22Rv1 (cell line): ENCODE results near the gene CTDSPL.
"Not testable (repeated sequence)": the region's sequence is repeated elsewhere in the genome, so short reads cannot be mapped to it uniquely, and the experiment has no call there.

ENCODE experiments used
- H3K27ac ChIP-seq: fragments of 450-650 bp; 2 replicates; pipeline ENCODE4 v1.5.1; 2017
- ZFX ChIP-seq: fragments of 450-650 bp; IDR thresholded peaks from 2 replicates; pipeline ENCODE4 v1.6.1; 2017; ENCODE audit warnings: antibody characterized with exemption, borderline replicate concordance
- TF ChIP-seq, protein P1 (sequence below): fragments of 450-650 bp; IDR thresholded peaks from 2 replicates; pipeline ENCODE4 v1.5.1; 2017; ENCODE audit warnings: mild to moderate bottlenecking

CTDSPL gene

DNA sequence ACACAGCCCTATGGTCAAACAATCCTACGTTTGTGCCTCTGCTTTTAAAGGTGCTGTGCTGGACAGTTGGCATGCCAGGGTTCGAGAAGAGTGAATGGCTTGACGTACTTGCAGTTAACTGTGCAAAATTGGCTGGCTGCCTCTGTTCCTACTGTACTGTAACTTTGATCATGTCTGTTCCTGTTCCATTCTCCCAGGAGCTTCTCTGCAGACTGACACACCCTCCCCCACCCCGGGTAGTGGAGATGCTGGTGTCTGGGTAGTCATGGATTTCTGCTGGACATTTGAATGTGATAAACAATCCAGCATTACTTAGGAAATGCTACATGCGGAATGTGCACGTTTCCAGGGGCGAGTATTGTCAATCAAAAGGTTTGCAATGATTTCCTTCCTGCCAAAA is 122.4 kb downstream of the CTDSPL start:
- TF ChIP-seq, protein P1, sequence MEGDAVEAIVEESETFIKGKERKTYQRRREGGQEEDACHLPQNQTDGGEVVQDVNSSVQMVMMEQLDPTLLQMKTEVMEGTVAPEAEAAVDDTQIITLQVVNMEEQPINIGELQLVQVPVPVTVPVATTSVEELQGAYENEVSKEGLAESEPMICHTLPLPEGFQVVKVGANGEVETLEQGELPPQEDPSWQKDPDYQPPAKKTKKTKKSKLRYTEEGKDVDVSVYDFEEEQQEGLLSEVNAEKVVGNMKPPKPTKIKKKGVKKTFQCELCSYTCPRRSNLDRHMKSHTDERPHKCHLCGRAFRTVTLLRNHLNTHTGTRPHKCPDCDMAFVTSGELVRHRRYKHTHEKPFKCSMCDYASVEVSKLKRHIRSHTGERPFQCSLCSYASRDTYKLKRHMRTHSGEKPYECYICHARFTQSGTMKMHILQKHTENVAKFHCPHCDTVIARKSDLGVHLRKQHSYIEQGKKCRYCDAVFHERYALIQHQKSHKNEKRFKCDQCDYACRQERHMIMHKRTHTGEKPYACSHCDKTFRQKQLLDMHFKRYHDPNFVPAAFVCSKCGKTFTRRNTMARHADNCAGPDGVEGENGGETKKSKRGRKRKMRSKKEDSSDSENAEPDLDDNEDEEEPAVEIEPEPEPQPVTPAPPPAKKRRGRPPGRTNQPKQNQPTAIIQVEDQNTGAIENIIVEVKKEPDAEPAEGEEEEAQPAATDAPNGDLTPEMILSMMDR: no peak
- no peak for TF ChIP-seq ZFX

DNA sequence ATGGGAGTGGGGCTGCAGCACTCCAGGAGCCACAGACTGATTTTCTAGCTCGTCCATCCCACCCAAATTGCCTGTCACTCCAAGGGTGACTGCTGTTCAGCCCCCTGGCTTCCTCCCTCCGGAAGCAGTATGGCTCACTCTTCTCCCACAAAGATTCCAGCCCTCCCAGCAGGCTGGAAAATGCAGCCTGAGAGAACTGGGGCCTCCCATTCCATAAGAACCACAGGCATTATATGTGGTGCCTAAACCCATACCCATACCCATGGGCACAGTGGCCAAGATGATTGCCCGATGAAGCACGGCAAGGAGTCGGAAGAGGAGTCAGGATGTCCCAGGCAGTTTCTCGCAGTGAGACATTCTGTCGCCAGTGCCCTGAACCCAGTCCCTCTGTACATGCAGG is 122.9 kb downstream of the CTDSPL start:
- TF ChIP-seq, protein P1: no peak
- no peak for TF ChIP-seq ZFX
- H3K27ac ChIP-seq: peak overlapping the region; percentile 63

More for the DNA sequence above, 122.4 kb downstream of the CTDSPL start:
- peak overlapping the region; percentile 63; the same call in 1 of the 2 replicates for H3K27ac ChIP-seq

DNA sequence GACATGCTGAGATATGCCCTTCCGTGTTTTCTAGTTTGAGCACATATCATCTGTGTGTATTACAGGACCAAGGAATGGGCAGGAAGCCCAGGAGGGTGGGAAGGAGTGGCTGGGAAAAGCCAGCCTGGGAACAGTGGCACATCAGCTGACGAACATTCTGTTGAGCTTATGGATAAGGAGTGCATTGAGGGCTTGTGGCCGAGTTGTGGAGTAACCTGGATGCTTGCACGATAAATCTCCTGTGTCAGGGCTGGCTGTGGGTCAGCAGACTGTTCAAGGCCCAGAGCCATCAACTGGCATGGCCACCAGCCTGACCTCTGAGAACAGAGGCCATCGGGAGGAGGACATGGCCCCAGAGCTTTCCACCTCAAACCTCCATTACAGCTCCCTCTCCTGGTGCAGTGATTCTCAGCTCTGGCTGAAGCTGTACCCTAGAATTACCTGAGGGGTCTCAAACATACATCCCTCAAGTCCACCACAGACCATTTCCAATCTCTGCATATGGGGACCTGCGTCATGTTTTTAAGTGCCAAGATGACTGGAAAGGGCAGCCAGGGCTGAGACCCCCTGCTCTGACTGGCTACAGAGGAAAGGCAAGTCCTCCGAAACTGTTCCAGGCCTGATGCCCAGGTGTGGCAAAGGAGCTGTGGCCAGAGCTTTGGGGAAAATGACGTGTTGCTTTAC is 124.1 kb downstream of the CTDSPL start:
- TF ChIP-seq ZFX: no peak
- TF ChIP-seq, protein P1: 0 out of 2 replicates have a peak, but pooled peaks have one; percentile 14

DNA sequence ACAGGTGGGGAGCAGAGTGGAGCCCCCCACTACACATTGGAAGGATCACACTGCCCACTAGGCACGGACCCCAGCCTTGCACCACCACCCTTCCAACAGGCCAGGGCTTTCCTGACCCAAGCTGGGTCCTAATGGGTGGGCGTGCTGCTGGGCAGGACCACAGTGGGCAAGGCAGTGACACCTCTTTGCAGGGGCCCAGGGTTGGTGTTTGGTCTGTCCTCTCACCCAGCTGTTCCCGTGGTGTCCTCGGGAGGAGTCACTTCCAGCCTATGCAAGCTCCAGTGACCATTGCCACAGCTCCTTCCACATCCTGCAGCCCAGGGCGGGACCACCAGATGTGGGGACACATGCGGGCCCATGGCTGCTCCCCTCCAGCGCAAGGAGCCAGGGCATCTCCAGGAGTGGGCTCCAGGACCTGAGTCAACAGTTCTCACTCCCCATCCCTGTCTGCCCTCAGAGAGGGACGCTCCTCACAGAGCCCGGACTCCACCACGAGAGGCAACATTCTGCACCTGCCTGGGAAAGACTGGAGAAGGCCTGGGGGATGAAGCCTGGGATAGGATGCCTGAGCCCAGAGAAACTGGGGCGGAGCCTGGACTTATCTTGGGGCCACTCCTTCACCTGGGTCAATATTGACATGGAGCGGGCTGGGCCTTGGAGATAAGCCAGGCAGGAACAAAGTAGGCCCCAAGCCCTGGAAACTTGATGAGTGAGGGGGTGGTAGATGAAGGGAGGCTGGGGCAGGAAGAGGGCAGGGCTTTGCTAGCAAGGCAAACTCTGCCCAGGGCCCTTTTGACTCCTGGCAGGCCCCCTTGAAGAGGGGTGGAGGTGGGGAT is 125.0 kb downstream of the CTDSPL start:
- peak overlapping the region; percentile 63 for H3K27ac ChIP-seq
- TF ChIP-seq, protein P1: no peak; the same call in 1 of the 2 replicates
- no peak for TF ChIP-seq ZFX

More for the DNA sequence above, 124.1 kb downstream of the CTDSPL start:
- H3K27ac ChIP-seq: peak overlapping the region; percentile 63

DNA sequence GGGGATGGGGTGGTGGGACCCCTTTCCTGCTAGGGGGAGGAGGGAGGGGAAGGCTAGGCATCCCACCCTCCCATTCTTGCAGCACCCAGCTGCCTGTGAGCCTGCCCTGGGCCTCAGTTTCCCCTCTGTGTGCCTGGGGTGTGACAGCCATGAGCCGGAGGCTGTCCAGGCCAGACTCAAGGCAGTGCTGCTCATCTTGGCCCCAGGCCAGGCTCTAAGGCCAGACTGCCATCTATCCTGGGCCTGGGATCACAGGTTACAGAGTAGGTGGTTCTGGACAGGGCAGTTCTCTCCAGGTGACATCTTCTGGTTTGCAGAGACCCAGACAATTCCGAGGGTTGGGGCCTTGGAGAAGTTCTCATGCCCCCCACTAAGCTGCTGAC is 125.6 kb downstream of the CTDSPL start:
- peak overlapping the region; percentile 63 for H3K27ac ChIP-seq
- TF ChIP-seq ZFX: no peak
- TF ChIP-seq, protein P1: no peak

DNA sequence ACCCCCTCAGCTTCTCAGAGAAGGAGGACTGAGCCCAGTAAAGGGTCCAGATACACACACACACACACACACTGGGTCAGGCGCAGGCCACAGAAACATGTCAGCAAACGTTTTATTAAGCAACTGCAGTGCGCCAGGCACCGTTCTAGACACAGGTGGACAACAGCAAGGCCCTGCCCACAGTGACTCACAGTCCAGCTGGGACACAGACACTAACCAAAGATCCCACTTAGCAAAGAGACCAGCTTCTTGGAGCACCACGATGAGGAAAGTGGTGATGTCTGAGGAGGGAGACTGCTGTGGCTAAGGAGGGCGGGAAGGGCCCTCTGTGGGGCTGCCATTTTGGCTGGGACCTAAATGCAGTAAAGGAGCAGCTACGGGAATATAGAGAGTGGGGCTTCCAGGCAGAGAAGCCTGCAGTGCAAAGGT is 126.1 kb downstream of the CTDSPL start:
- TF ChIP-seq, protein P1: no peak
- TF ChIP-seq ZFX: no peak
- peak overlapping the region; percentile 63 for H3K27ac ChIP-seq

DNA sequence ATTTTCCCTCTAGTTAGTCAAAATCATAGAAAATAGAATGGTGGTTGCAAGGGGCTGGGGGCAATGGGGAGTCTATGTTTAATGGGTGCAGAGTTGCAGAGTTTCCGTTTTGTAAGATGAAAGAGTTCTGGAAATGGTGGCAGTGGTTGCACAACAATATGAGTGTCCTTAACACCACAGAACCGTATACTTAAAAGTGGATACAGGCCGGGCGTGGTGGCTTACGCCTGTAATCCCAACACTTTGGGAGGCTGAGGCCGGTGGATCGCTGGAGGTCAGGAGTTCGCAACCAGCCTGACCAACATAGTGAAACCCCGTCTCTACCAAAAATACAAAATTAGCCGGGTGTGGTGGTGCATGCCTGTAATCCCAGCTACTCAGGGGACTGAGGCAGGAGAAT is 126.7 kb downstream of the CTDSPL start:
- H3K27ac ChIP-seq: not testable (repeated sequence)
